ENCODE measurements around the gene TTC31. TPM values are rescaled to one million over a fixed set of nuclear protein-coding genes. Genes with fewer than 3 reads are reported as not detected.

The TTC31 gene
- total and polyA plus RNA-seq, 2 donors (not counting 1 experiment from before 2014, with no cell fraction given) = 68.5 to 72.3 TPM

GRCh38 chr2:74507926-74508520 is 25.1 kb downstream of the TTC31 start:
- peak overlapping the region; percentile 90 for H2AFZ ChIP-seq (ENCODE audit: insufficient read depth, low read depth, low read length, poor library complexity, severe bottlenecking)
- intact Hi-C loops (cut with micrococcal nuclease) = loop anchor here (1.0 to 5.0 kb wide), 7 partner anchors 8 to 144 kb away; partner anchors contain the start of genes AUP1, DOK1, HTRA2 and SEMA4F
- no peak for DNase-seq

More at GRCh38 chr2:74507926-74508520, 25.1 kb downstream of the TTC31 start:
- POLR2A ChIA-PET = interaction anchor here (0.5 to 2.8 kb wide), 8 partner anchors 9 to 147 kb away, joined by 4 to 13 read pairs (median 5); partner anchors contain the start of genes AUP1, HTRA2 and WBP1
- H3K4me1 Mint-ChIP-seq = peaks cover 50% of the 10 kb centered on the region
- Histone ChIP-seq H3K4me2 (replicated peaks; ENCODE audit: low read depth, low read length, poor library complexity, severe bottlenecking) (peak overlapping the region; percentile 88), H3K27me3 (replicated peaks in 1 of 4; ENCODE audit: control extremely low read depth in 1 of 4, control insufficient read depth in 3 of 4, insufficient read depth in 4 of 4, low read length in 3 of 4) (peaks cover 0 to 55% (median 15%) of the 10 kb centered on the region in 4 experiments), H3K4me3 (ENCODE audit: control extremely low read depth in 1 of 5, extremely low read depth in 1 of 5, insufficient read depth in 1 of 5, low read depth in 2 of 5, low read length in 4 of 5) (peak overlapping the region; percentile 78 to 97 (median 83)), H4K20me1 (ENCODE audit: control insufficient read depth, insufficient read depth, low read length, poor library complexity, severe bottlenecking) (no peaks in the 10 kb centered on the region), H3K4me1 (ENCODE audit: control insufficient read depth in 2 of 2, insufficient read depth in 2 of 2, low read length in 2 of 2) (peaks cover 28 to 31% of the 10 kb centered on the region in 2 donors), H3K27ac (ENCODE audit: low read length in 2 of 2) (peak overlapping the region; percentile 91 to 96), H3K9me3 (ENCODE audit: control extremely low read depth in 1 of 3, control insufficient read depth in 2 of 3, insufficient read depth in 1 of 3, low read length in 2 of 3) (peaks cover 0 to 13% (median 0%) of the 10 kb centered on the region in 3 donors), H3K36me3 (replicated peaks in 1 of 2; ENCODE audit: control extremely low read depth in 1 of 2, control insufficient read depth in 1 of 2, extremely low read depth in 1 of 2, insufficient read depth in 2 of 2, low read length in 1 of 2) (peaks cover 0 to 10% of the 10 kb centered on the region in 2 experiments), H3K9ac (ENCODE audit: low read length) (peak overlapping the region; percentile 84), H3K79me2 (ENCODE audit: control insufficient read depth, insufficient read depth, low read length) (peaks cover 8% of the 10 kb centered on the region)
- ATAC-seq (ENCODE audit: low read depth) = no peak
- H3K4me3 Mint-ChIP-seq = peak overlapping the region; percentile 96
- peaks cover 40% of the 10 kb centered on the region for H3K27me3 Mint-ChIP-seq
- no peak for TF ChIP-seq EZH2 (IDR thresholded peaks at IDR 0.05; ENCODE audit: borderline replicate concordance, insufficient read depth, low read depth, low read length, poor library complexity, severe bottlenecking)
- TF ChIP-seq CTCF (IDR thresholded peaks at IDR 0.05) = no peak
- CTCF ChIA-PET = interaction anchor here (1.7 to 8.1 kb wide), 5 partner anchors 23 to 80 kb away, joined by 4 to 111 read pairs (median 13); partner anchors contain the start of genes AUP1, CCDC142, HTRA2 and TTC31
- H3K27ac Mint-ChIP-seq = peak overlapping the region; percentile 99
- 20% methylated on average over 25 of the region's 38 CpGs for WGBS (ENCODE audit: insufficient coverage)
- no peaks in the 10 kb centered on the region for H3K9me3 Mint-ChIP-seq (ENCODE audit: insufficient read depth)
